Astrocyte (in vitro differentiated cells and primary cell): ENCODE data around the gene RSPH1.

Experiments used
- EZH2 ChIP-seq: IDR thresholded peaks from 2 replicates; pipeline ENCODE4 v1.6.1; 2012; ENCODE audit warnings: mild to moderate bottlenecking, low read length, inconsistent platforms; ENCODE audit not compliant: insufficient read depth
- TF ChIP-seq, protein P1 (sequence below): IDR thresholded peaks from 2 replicates; pipeline ENCODE4 v1.5.1; 2011; ENCODE audit warnings: low read depth, mild to moderate bottlenecking, inconsistent platforms, low read length, moderate library complexity; ENCODE audit not compliant: insufficient read depth

DNA sequence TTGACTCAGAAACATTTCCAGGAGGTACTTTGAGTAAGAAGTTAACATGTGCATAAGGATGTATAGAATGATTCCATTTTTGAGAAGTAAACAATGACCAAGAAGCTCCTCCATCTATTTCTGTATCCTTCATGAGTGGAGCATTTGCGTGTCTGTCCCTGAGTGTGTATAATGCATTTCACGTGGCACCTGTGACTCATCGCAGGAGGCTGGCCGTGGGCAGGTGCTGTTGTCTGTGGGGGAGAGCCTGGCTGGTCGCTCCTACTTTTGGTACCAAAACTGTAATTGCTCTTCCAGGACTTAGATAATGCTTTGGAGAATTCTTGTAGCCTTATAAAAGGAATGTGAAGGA, 34.1 kb upstream of the RSPH1 start:
- TF ChIP-seq, protein P1, sequence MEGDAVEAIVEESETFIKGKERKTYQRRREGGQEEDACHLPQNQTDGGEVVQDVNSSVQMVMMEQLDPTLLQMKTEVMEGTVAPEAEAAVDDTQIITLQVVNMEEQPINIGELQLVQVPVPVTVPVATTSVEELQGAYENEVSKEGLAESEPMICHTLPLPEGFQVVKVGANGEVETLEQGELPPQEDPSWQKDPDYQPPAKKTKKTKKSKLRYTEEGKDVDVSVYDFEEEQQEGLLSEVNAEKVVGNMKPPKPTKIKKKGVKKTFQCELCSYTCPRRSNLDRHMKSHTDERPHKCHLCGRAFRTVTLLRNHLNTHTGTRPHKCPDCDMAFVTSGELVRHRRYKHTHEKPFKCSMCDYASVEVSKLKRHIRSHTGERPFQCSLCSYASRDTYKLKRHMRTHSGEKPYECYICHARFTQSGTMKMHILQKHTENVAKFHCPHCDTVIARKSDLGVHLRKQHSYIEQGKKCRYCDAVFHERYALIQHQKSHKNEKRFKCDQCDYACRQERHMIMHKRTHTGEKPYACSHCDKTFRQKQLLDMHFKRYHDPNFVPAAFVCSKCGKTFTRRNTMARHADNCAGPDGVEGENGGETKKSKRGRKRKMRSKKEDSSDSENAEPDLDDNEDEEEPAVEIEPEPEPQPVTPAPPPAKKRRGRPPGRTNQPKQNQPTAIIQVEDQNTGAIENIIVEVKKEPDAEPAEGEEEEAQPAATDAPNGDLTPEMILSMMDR: no peak
- no peak for TF ChIP-seq EZH2
